Activated CD4-positive, alpha-beta T cell treated with anti-CD3 and anti-CD28 coated beads, Interleukin-2, amount 50 U/mL, for 48 hours (primary cell): ENCODE data around the gene TMEM235.
A peak's percentile ranks its signal among the peaks of the same experiment; 100 is the strongest.

ENCODE experiments used
- DNase-seq, 2 experiments: peaks; one replicate each; pipeline ENCODE4 v3.0.0-alpha.2; 2020

Gene TMEM235

GRCh38 chr17:78273813-78274212 lies 42.4 kb downstream of the TMEM235 start:
- no peak for DNase-seq

DNA sequence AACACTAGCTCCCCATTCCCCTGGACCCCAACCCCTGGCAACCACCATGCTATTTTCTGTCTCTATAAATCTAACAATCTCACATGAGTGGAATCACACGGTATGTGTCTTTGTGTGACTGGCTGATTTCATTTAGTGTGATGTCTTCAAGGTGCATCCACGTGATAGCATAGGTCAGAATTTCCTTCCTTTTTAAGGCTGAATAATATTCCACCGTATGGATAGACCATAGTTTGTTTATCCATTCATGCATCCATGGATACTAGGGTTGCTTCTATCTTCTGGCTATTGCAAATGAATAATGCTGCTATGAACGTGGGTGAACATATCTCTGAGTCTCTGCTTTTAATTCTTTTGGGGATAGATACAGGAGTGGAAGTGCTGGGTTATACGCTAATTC lies 43.9 kb downstream of the TMEM235 start:
- no peak for DNase-seq

DNA sequence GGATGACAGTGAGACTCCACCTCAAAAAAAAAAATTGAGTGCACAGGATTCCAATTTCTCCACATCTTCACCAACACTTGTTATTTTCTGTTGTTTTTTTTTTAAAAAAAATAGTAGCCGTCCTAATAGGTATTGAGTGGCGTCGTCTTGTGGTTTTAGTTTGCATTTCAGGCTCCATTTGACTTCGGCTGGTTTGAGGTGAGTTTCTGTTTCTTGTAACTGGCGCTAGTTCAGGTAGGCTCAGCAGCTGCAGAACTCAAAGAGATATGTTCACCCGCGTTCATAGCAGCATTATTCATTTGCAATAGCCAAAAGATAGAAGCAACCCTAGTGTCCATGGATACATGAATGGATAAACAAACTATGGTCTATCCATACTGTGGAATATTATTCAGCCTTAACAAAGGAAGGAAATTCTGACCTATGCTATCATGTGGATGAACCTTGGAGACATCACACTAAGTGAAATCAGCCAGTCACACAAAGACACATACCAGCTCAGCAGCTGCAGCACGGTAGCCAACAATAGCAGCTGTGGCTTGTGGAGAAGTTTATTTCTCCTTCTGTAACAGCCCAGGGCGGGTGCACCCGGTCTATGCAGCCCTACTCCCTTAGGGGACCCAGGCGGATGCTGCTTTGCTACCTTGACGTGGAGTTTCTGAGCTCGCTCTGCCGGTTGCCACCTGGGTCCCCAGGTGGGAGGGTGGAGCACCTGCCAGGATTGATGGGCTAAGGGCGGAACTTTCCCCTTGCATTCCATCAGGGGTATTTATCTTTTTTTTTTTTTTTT lies 44.9 kb downstream of the TMEM235 start:
- no peak for DNase-seq

DNA sequence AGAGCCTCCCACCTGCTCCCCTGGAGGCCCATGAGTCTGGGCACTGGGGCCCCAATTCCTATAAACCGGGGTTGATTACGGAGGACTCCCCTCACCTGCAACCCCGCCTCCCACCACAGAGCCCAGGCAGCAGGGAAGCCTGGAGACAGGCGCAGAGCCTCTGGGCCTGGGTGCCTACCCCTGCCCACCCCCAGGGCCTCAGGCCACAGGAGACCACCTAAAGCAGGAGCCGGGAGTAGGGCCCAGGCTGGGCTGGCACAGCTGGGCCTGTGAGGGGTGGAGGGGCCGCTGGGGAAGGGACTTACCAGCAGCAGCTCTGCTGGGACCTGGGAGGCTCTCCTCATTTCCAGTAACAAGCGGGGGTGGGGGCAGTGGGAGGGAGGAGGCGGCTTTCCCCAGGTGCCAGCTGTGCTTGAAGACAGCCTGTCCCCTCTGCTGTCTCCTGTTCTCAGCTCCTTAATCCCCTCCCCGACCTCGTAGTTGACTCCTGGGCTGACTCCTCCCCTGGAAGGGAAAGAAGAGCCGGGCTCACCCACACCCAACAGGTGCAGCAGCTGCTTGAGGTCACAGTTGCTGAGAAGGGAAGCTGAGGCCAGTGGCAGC lies 46.8 kb downstream of the TMEM235 start:
- no peak for DNase-seq

- no peak for DNase-seq
Measured at GRCh38 chr17:78279360-78279990, 48.0 kb downstream of the TMEM235 start.

DNA sequence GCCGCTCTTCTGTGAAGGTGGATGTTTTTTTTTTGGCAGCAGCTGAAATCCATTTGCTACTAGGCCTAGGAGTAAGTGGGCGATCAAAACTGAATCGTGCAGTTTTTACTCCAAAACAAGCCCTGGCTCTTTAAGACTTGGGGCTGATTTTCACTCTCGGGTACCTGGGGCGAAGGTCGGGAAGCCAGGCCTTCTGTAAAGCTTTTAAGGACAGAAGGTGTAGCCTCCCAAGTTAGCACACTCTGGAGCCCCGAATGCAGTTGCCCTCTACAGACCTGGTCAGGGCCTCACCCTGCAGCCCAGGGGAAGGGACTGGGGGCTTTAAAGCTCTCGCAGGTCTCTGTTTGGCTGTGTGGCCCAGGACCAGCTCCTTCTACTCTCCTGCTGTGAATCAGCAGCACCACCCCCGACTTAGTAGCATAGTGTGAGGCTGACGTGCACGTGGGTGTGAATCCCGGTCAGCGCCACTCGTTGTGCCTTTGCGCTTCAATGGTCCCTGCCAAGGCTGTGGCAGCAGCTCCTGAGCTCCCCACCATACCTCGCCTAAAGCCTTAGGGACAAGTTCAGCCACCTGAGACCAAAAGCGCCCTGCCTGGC lies 49.9 kb downstream of the TMEM235 start:
- DNase-seq = no peak

- DNase-seq = no peak
Measured at GRCh38 chr17:78284146-78284545, 52.7 kb downstream of the TMEM235 start.

DNA sequence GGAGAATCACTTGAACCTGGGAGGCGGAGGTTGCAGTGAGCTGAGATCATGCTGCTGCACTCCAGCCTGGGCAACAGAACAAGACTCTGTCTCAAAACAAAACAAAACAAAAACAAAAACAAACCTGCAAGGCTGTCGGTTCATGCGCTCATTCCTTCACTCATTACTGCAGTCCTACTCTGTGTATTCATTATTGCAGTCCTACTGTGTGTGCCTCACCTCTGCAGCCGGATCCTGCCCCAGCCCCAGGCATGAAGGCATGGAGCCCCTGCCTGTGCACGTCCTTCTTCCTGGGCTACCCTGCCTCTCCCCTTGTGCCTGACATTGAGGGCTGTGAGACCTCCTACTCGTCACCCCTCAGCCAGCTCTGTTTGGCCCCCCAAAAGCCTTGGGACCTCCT lies 57.6 kb downstream of the TMEM235 start:
- no peak for DNase-seq

DNA sequence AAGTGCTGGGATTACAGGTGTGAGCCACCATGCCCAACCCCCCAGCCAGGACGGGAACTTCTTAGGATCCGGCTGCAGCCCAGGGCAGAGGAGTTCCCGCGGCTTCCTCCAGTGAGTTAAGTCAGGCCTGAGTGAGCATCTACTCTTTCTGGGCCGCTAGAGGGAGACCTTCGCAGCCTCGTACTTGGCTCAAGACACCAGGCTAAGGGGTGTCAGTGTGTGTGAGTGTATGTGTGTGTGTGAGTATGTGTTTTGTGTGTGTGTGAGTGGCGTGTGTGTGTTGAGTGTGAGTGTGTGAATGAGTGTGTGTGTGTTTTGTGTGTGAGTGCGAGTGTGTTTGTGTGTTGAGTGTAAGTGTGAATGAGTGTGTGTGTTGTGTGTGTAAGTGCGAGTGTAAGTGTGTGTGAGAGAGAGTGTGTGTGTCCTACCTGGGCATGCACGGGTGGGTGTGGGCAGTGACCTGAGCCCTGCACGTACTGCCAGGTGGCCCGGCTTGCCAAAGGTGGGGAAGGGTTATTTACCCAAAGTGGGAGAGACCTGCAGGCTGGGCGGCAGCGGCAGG lies 58.5 kb downstream of the TMEM235 start:
- DNase-seq = peak; percentile 72 to 80
